GM19452 (cell line): ENCODE measurements around the gene DTNA.
"Not testable (repeated sequence)": the region's sequence is repeated elsewhere in the genome, so short reads cannot be mapped to it uniquely, and the experiment has no call there.

Experiments used
- ATAC-seq: cut with Tn5 transposase; IDR thresholded peaks from one replicate; pipeline ENCODE4 v1.9.1; 2021; ENCODE audit not compliant: unreplicated experiment

The DTNA gene

DNA sequence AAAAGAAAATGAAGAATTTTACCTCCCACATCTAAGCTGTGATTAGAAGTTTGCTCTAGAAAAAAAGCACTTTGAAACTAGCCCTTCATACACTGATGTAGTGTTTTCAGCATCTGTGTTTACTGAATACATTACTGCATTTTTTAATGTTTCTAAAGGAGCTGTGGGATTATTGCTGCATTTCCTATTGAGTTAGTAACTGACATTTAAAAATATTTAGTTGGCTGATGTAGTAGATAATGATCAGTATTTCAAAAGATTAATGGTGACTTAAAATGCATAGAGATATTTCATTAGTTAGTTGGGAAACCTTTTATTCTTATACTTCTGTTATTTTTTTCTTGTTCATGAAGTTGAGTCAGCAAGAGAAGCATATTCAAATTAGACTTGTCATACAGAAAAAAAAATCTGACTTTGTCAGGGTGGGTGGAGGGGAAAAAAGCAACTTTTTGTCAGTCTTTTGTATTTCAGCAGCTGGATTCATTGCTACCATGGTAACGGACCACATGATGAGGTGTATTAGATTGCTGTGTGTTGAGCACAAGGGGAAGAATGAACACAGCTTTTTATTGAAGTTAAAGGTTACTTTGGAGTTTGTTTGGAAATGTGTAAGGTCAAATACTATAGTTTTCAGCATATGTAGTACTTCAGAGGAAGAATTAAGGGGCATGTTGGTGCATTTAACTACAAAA, at the start of gene DTNA:
Gene DTNA (plus strand): TSS at position 549 of the 692 bp plus-strand sequence. CDS start 45,679 bp downstream, outside the sequence.
- no peak for ATAC-seq

DNA sequence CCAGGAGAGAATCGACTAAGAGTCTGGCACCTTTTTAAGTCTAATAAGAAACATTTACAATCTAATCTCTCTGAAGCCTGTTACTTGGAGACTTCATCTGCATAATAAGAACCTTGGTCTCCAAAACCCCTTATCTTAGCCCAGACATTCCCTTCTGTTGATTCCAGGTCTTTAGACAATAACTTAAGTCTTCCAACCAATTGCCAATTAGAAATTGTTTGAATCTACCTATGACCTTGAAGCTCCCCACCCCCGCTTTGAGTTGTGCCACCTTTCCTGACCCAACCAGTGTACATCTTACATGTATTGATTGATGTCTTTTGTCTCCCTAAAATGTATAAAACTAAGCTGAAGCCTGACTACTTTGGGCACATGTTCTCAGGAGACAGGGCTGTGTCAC, 49.5 kb upstream of the DTNA start:
- ATAC-seq, result no peak

DNA sequence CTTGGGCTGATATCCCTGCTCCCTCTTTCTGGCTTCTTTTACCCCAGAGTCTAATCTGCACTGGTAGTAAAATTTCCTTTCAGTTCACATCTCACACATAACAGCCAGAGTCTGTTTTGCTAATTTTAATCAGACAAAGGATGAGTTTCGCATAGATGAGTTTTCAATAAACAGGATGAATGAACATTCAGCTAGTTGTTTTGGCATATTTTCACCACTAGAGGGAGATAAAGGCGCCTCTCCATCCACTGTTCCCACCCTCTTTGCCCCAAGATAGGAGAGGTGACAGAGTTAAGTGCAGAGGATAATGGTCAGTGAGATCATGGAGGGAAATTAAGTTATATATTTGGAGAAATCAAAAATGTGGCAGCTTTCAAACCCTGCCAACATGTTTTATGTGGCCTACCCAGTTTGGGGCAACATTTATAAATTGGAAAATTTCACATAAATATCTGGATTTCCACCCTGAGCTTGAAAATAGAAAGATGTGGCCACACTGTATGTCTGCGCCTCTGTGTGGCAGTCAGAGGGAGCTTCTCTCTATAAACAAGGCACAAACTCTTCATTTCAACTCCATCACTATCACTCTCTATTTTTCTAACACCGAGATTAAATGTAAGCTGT, 48.5 kb upstream of the DTNA start:
- ATAC-seq, result peak; percentile 86

DNA sequence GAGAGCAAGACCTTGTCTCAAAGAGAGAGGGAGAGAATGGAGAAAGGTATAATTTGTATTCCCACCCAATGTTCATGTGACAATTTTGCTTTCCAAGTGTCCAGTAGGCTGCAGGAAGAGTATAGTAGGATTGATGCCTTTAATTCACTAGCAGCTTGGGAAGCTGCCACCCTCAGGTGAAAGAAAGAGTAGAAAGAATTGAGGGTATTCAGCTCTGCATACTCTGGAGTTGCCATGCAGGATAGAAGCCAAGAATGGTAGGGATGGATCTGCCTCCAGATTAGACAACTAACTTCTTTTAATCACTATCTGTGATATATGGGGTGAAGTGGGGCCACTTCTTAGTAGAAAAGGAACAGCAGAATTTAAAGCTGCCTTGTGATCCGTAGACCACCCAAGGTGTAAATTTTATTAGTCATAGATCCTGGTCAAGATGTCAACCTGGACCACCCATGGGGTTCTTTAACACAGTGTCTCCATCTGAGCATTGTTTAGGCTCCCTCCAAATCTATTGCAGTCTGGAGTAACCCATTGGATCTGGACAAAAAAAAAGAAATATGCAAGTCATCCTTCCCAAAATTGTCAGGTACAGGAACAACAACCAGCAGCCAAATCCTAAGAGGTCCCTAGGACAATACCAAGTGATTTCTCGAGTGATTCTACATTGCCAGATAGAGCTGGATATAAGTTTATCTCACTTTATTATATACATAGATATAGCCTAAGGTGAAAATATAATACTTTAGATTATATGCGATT, 33.1 kb upstream of the DTNA start:
- ATAC-seq, result no peak

DNA sequence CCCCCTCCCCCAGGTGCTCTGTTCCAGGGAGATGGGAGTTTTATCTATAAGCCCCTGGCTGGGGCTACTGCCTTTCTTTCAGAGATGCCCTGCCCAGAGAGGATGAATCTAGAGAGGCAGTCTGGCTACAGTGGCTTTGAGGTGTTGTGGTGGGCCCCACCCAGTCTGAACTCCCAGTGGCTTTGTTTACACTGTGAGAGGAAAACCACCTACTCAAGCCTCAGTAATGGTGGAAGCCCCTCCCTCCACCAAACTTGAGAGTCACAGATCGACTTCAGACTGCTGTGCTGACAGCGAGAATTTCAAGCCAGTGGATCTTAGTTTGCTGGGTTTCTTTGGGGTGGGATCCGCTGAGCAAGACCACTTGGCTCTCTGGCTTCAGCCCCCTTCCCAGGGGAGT, 20.3 kb upstream of the DTNA start:
- not testable (repeated sequence) for ATAC-seq

DNA sequence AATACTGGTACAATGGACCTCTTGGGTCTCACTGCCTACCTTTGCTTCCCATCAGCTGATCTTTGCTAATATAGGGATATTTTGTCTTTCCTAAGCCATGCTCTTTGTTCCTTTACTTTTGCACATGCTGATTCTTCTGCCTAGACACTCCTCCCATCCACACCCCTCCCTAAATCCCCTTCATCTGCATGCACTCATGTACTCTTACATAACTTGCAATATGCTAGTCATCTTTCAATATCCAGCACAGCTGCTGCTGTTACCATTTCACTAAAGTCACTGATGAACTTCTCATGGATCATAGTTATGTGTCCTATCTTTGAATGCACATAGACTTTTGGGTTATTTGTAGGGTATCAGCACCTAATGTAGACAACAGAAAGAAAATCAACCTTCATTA, 18.5 kb upstream of the DTNA start:
- no peak for ATAC-seq

DNA sequence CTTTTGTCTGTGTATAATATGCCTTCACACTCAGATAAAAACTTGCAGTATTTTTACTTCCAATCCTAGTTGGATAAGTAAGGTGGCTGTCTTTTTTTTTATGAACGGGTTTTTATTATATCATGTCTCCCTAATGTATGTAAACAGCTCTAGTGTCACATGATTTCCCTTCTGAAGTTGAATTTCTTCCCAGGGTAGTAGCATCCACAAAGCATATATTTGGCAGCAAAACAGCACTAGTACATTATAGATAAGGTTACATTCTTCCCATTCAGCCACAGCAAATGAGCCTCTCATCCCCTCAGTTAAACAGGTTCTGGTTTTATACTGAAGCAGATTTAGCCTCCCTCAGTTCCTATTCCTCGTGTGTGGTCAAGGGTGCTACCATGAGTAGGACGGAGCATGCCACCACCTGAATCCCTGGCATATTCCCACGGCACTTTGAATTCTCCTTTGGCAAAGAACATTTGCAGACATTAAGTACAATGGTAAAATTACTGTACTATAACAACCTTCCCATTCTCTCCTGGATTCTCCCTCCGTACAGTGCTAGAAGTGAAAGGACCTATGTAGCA, 15.4 kb upstream of the DTNA start:
- ATAC-seq, result no peak

DNA sequence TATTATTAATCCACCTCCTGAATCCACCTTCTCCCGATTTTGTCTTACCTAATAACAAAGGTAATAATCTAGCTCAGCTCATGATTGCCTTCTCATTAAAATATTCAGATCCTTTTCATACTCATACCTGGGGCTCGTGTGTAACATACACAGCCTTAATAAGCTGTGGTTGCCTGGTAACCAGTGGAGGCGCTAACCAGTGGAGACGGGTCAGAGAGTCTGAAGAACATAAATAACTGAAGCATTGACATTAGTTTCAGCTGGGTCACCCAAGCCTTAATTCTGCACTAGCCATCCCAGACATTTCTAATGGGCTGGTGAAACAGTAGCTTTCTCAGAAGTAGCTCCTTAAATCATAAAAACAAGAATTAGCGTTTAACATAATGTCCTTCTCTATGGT, 14.8 kb upstream of the DTNA start:
- no peak for ATAC-seq

DNA sequence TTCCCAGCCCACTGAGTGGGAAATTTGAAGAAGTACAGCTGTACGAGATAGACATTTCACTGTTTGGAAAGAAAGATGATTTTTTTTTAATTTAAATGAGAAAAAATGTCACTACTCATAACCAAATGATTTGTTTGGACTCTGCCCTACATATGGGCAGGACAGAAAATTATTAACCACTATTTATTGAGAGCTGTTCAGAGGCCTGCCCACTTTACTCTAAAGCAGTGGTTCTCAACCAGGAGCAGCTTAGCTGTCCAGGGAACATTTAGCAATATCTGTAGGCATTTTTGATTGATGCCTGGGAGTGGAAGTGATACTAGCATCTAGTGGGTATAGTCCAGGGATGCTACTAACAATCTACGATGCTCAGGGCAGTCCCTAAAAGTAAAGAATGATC, 13.4 kb upstream of the DTNA start:
- ATAC-seq, result no peak

DNA sequence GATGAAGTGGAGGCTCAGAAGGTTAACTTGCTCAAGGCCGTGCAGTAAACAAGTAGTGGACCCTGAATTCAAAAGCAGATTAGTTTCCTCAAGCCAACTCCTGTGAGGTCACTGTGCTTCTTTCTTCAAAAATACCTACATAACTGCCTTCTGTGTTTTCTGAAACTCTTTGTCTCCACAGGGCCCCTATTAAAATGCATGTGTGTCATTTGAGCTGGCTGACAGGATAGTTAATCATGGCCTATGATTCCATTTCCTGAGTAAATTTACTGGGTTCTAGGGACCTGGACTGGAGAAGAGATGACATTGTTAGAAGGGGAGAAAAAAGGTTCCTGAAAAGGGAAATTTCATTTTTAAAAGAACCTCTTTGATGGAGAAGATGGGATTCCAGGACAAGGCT, 12.9 kb upstream of the DTNA start:
- no peak for ATAC-seq

DNA sequence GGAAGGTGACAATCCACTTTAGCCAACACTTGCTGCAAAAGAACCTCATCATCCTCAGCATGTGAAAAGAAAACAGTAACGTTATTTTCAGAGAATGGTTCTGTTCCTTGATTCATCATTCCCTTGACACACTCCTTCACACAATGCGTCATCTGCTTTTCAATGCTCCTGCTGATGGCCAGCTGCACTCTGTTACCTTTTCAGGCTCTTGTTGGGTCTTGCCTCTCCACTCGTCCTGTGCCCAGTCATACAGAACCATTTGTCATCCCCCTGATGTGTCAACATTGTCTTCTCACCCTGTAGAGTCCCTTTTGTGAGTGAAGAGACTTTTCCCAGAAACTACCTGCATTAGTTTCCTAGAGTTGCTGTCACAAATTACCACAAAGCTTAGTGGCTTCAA, 12.2 kb upstream of the DTNA start:
- ATAC-seq, result no peak

DNA sequence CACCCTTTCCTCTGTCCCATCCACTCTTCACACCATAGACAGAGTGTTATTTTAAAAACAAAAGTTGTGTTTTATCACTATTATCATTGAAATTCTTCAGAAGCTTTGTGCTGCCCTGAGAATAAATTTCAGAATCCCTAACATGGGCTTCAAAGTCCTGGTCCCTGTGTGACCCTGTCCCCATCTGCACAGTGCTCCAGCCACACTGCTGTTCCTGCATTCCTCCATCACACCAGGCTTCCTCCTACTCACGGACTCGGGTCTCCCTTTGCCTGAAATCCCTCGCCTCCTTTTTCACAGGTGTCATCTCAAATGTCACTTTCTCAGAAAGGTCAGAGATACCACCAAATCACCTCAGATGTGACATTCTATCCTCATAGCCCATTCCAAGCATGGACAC, 8.2 kb upstream of the DTNA start:
- ATAC-seq, result no peak

DNA sequence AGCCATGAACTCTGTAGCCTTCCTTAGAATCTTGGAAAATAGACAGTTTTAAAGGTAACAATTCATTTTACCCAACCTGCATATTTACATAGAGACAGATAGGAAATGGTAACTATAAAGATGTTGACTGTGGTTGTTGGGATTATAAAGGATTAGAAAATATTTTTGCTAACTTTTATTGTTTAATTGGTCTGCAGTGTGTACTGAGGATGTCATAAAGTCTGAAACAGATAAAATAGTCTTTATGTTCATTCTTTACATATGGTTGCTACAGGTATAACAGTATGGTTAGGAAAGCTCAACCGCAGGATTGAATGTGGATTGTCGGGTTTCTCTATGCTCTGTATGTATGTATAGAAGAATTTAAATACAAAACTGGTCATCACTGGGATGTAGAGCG, 7.3 kb upstream of the DTNA start:
- ATAC-seq, result no peak

DNA sequence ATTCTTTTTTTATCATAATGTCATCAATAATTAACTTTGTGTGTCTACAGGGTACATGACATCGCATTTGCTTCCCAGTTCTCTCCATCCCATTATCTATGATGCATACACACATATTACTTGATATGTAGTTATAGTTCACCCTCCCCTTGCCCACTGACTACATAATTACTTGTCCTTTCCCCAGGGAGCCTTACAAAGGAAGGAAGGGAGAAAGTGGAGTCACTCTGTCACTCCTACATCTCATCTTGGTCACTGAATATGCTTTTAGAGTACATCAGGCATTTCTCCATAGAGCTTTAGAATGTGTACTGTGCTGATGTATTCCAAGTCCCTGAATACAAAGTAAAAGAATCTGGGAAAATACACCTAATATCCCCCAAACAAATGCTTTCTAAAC, 6.0 kb upstream of the DTNA start:
- no peak for ATAC-seq

DNA sequence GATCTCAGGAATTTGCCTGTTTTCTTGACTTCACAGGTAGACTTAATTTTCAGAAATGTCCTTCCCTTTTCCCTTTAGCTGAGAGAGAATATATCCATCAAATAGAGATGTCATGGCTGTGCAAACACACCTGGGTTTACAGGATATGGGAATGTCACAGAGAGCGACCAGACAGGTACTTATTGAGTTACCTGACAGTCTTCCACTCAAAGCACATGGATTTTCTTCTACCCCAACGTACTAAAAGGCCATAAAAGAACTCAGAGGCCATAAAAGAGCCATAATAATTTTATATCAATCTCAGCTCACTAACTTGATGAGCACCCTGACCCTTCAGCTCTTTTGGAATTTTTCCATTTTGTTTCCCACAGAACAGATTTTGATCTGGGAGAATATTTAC, 5.3 kb upstream of the DTNA start:
- no peak for ATAC-seq

DNA sequence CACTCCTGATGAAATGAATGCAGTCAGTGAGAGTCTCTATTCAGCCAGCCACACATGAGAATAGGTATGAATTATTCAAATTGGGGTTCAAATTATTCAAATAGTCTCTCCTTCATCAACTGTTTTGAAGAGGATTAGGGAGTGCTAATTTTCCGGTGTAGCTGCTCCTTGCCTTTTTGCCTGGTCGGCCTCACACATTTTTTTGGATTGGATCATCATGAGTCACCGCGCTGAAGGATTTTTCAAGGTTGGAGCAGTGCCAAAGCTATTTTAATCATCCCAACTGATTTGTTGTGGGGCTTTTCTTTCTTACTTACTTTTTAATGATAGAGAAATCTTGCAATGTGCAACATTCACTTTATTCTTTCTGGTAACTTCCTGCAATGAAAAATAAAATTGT, 2.4 kb upstream of the DTNA start:
- ATAC-seq, result no peak

DNA sequence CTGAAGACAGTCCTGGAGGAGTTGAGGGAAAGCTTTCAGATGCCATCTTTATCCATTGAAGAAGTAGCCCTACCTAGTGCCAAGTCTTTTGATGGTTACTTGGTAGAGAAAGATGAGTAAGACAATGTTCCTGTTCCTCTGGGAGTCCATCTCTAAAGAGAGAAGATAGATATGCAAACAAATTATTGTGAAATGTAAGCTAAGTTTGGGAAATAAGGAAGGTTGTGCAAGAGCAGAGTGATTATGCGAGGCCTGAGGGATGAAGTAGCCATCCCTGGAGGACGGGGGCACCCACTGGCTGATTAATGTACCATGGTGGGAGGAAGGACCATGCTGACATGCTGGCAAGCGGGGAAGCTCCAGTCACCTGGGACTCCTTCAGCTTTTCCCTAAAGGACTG, 994 bp upstream of the DTNA start:
- no peak for ATAC-seq

DNA sequence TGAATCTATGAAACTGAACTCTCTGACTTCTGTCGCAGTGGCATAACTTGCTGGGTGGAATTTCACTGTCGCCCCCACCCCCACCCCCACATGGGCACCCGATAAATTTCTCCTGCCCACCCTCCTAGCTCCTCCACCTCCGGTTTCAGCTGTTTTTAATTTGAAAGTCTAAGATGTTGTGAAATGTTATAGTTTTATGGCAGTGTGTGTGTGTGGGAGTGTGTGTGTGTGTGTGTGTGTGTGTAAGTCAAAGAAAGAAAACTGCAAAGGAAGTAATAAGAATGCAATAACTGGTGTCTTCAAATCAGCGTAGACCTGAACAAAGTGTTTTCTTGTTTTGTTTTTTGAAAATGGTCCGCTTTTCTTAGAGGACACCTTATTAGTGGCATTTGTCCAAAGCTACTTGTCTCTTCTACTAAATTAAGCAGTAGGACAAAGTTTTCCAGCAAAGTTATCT, 388 bp downstream of the DTNA start:
- no peak for ATAC-seq

DNA sequence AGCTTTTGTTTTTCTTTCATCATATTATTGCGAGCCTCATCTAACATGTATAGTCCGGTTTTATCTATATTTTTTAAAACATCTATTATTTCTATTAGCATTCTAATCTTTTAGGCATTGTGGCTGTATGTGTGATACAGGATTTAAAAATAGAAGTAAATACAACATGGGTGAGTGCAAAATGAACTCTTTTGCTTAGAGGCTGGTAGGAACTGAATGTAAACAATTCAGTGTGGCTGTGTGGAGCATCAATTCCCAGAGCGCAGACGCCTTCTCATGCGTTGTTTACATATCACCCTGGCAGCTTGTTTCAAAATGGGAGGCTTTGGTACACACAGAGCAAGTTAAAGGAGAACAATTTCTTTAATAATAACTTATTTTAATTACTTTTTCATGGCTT, 836 bp downstream of the DTNA start:
- ATAC-seq, result no peak

DNA sequence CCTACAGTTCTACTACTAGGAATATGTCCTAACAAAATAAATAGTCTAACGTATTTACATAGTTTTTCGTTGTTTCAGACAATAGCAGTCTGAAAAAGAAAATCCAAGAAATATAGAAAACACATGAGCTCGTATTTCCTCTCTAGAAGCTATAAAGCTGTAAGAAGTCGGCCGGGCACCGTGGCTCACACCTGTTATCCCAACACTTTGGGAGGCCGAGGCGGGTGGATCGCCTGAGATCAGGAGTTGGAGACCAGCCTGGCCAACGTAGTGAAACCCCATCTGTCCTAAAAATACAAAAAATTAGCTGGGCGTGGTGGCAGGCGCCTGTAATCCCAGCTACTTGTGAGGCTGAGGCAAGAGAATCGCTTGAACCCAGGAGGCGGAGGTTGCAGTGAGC, 6.0 kb downstream of the DTNA start:
- ATAC-seq, result not testable (repeated sequence)

DNA sequence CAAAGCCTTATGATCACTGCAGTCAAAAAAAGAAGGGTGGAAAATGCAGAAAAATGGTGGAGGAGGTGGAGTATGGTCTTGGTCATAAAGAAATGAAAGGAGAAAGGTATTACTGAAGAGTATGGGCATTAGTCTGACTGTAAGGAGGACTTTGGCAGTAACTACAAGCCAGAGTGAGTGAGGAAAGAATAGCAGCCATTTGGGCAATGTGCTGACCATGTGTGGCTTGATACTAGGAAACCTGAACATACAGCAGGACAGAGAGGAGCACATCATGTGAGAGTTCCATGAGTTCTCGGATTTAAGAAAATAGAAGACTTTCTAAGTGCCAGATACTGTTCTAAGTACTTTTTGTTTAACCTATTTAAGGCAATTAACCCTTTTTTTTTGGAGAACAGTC, 8.5 kb downstream of the DTNA start:
- ATAC-seq, result no peak

DNA sequence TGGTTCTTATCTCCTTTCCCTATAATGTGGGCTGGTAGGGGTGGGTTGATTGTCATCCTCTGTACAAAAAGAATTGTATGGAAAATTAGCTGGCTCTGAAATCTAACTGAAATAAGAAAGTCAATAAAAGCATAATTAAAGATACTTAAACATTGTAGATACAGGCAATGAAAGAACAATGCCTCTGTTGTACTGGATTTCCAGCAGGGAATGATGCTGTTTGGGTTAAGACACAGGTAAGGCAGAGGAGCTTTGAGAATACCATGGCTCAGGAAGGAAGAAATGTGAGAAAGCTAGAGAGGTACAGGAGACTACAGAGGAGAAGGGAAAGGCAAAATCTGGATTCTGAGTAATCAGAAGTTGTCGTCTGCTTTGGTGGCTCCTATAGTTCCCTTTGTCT, 10.1 kb downstream of the DTNA start:
- no peak for ATAC-seq
